GM21825 (cell line): ENCODE data around the gene REELD1.

Source experiments
- ATAC-seq: cut with Tn5 transposase; IDR thresholded peaks from one replicate; pipeline ENCODE4 v1.9.1; 2021; ENCODE audit warnings: mild to moderate bottlenecking, moderate library complexity; ENCODE audit not compliant: unreplicated experiment

Gene REELD1

DNA sequence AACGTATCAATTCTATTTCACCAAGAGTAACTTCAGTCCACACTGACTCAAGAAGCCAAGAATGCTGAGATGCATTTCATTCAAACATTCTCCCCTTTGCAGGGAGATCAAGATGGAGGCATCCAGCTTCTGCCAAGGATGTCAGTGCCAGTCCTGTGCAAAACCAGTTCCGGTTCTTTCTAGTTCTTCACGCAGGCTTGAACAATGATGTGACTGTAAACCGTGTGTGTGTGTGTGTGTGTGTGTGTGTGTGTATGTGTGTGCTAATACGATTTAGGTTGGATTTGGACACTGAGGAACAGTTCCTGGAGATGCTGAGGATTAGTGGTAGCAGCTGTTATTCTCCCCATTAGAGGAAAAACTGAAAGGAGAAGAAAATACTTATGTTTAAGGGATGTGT lies at the start of gene REELD1:
Gene REELD1, plus strand, starts transcription at position 301 of the 400 bp plus-strand sequence. CDS start 2,415 bp downstream, outside the sequence.
- ATAC-seq, result no peak

DNA sequence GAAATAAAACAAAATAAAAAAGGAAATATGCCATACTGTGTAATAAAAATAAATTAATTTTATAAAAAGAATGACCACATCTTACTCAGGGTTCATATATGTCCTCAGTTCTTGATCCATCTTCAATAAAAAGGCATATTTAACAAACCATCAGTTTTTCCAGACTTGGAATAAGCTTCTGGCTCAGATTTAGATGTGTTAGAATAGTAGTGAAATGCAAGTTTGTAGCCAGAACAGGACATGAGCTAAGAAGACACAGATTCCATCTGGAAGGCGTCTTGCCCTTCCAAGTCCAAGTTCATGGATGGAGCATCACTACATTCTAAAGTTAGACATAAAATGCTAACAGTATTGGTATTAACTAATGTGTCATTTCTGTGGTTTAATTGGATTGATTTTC lies 49.1 kb upstream of the REELD1 start:
- no peak for ATAC-seq

DNA sequence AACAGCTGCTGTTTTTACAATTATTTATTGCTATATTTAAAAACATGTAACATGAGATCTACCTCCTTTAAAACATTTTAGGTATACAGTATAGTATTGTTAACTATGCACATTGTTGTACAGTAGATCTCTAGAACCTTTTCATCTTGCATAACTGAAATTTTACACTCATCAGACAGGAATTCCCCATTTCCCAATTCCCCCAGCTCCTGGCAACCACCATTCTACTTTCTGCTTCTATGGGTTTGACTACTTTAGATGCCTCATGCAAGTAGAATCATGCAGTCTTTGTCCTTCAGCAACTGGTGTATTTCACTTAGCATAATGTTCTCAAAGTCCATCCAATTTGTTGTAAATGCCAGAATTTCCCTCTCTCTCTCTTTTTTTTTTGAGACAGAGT lies 48.5 kb upstream of the REELD1 start:
- ATAC-seq, result no peak

DNA sequence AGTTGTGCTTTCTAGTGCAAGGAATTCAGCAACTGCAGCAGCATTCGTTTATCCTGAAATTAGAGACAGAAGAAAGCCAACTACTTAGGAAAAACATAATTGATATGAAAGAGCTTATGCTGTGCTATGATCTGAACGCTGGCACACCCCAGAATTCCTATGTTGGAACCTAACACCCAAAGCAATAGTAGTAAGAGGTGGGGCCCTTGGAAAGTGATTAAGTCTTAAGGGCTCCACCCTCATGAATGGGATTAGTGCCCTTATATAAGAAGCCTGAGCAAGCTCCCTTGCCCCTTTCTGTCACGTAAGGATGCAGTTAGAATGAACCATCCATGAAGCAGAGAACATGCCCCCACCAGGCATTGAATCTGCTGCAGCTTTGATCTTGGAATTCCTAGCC lies 44.2 kb upstream of the REELD1 start:
- ATAC-seq, result no peak

DNA sequence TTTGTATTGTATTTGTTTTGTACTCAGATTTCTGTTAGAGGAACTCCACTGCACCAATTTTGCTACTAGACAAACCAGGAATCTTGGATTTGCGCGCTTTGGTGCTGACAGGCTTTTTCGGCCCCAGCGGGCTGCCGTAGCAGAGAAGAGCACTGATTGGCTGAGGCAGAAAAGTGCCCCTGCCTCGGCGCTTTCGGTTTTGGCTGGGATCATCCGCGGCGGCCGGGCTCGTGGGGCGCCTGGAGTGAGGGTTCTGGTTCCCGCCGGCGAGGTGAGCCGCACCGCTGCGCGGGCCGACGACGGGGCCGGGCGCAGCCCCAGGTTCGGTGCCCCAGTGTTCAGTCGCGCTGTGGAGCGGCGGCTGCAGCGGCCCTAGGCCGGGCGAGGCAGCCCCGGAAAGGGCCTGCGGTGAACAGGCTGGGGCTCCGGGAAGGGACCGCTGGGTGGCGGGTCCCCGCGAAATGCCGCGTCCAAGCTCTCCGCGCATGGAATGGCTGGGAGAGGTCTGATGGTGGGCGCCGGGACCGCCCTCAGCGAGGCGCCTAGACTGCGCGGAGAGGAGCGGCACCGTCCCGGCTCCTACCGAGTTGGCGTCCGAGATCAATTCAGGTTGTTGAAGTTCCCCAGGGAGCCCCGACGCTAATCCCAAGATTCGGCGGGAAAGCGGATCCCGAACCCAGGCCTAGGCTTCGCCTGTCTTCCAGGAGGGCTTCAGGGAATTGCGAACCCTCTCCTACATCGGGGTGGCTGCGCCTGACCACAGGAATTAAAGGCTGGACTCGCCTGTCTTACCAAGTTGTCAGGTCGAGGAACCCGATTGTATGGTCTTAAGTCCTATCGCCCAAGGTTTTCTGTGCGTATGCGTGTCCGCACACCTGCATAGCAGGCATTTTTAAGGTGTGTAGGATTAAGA lies 38.5 kb upstream of the REELD1 start, which contains the start of gene LSM6:
Gene LSM6, plus strand, starts transcription at position 178 of the 913 bp plus-strand sequence. CDS start 7,204 bp downstream, outside the sequence.
- ATAC-seq, result peak; percentile 88

DNA sequence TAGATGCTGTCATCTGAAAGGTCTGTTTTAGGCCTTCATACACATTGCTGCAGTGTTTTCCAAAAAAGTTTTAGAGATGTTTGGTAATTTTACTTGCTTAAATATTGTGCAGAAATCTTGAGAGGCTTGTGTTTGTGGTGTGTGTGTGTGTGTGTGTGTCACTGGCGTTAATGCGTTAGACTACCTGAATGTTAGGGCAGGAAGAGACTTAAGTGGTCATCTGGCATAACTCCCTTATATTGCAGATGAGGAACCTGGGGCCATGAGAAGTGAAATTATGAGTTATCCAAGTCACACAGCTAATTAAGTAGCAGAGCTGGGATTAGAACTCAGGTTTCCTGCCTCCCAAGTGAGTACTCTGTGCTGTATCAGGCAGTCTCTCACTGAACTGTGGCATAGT lies 37.4 kb upstream of the REELD1 start:
- no peak for ATAC-seq

DNA sequence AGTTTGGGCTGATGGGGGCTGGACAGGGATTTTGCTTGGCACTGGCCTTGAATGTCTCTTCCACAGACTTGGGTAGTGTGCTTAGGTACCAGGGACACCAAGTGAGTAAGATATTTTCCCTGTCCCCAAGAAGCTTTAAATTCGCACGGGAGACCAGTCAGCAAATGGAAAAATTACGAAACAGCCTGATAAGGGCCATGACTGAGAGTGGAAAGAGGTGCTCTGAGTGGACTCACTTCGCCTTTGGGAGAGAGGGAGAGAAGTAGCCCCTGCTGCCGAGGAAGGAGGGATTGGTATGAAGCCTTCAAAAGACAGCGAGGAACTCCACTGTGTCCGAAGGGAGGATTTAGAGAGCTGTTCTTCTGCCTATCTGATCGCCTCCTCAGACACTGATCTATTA lies 36.2 kb upstream of the REELD1 start:
- no peak for ATAC-seq

DNA sequence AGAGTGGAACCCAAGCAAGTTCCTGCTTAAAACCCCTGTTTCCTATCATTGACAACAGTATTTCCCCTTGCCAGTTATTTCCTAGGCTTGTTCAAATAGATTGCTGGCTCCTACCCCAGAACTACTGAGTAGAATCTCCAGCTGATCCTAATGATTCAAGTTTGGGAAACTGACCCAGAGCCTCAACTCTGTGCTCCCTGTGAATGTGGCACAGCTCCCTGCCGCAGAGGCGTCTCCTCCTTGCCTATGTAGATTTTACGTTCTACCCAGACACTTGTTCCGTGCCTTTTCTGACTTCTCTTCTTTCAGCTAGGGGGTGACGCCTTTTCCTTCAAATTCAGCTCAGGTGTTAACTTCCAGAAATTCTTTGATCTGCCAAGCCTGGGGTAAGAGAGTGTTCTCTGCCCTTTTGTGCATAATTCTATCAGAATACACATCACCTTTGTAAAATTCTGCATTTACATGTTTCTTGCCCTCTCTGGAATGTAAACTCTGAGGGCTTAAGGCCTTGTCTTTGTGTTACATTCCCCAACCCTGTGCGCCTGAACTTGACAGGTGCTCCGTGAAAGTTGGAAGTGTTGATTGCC lies 34.5 kb upstream of the REELD1 start:
- no peak for ATAC-seq

DNA sequence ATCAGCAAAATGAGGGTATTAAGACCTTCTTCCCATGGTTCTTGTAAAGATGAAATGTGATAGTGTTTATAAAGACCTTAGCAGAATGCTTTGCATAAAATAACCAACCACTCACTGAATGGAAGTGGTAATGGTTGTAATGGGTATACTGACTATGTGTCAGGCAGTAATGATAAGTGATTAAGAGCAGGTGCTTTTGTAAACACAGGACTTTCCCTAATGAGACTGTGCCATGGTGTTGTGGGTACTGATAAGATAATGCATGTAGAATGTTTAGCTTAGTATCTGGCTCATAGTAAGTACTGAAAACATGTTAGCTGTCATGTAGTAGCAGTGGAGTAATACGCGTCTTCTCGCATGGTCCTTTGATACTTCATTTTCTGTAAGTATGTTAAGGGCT lies 31.9 kb upstream of the REELD1 start:
- no peak for ATAC-seq

DNA sequence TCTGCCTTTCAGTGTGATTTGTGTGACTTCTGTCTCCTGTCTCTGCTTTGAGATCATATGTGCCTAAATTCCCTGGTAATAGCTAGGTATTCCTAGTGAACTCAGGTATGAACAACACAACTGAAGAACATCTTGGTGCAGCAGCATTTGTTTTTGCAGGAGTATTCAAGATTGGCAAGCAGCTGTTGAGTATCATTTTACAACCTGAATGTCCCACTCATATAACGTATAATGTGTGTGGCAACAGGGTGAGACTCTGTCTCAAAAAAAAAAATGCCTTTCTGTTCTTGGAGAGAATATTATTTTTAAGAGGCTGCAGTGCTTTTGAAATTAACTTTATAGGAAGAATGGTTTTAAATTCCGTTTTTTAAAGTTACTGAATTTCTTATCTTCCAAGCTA lies 31.1 kb upstream of the REELD1 start:
- no peak for ATAC-seq

DNA sequence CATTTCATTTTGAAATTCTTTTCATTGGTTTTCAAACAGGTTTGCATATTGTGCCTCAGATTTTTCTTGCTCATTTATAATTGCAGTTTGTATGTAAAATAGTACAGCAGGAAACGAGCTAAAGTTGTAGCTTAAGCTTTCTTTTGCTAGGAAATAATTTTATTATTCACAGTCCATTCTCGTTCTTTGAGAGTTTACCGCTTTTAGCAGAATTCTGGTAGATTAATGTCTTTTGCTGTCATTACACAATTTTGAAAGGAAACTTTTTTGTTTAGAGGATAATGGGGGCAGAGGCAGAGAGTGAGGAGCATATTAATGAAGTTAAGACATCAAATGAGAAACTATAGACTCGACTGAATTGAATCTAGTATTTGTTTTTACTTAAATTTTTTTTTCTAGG lies 28.3 kb upstream of the REELD1 start:
- ATAC-seq, result no peak

DNA sequence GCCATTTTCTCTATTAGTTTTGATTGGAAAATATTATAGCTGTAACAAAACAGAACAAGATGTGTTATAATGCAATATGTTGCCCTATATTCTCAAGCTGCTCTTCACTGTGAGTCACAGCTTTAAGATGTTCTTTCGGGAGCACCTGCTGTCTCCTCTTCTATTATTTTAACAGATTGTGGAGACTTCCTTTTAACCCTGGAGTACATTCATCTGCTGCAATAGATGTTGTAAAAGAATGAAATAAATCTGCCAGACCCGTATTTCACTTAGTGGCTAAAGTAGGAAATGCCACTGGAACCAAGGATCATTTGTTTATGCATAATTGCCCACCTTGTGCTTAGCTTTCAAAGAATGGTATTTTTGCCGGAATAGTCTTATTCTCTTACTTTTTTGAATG lies 27.7 kb upstream of the REELD1 start:
- ATAC-seq, result no peak

DNA sequence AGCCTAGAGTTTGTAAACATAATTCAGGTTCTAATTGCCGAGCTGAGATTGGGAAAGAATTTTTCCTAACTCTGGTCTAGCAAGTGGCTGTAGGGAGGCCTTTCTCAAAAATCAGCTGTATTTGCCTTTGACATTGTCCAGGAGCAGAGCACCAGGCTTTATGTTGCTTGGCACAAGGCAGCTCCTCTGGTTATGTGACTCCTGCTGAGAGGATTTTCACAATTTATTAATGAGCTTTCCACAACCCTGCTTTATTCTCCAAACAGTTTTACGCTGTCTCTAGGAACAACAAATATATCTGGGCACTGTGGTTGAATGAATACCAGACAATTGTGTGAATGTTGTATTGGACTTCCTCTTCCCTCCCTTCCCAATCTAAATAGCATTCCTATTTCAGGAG lies 23.9 kb upstream of the REELD1 start:
- ATAC-seq, result no peak

DNA sequence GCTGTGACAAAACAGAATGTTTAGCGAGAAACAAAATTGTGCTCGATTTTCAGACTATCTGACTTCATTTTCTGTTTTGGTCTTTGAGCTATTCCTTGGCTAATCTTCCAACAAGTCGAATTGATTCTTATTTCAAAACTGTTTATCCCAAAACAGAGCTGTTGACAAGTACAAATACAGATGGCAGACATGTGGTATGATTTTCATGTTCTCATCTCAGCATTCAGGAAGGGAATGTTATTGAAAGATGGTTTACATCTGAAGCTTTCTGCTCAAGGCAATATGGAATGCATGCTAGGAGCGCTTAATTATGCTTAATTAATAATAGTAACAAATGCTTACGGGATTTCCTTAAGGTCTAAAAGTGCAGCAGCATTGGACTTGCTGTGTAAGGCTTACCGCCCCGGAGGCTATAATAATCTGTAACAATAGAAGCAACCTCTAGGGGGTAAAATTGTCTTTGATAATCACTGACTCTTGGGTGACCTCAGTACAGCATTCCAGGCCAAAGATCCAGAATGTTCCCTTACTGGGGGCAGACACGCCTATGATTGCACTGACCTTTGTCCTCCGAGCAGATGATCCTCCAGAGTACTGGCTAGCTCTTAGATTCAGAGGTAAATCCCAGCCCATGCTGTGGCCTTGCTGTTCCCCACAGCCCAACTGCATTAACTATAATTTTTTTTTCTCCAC lies 22.4 kb upstream of the REELD1 start:
- no peak for ATAC-seq

DNA sequence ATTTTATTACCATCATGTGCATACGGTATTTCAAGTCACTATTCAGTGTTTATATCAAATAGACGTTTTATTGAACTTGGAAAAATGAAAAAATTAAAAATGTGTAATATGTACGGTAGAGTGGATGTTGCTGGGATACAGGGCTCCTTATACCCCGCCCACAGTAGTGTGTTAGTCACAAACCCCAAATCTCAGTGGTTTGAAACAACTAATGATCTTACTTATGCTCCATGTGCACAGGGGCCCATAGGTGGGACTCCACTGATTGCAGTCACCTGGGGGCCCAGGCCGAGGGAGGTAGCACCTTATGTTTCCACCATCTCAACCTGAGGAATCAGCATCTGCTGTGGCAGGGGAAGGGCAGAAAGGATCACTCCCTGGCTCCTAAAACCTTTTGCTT lies 20.7 kb upstream of the REELD1 start:
- no peak for ATAC-seq

DNA sequence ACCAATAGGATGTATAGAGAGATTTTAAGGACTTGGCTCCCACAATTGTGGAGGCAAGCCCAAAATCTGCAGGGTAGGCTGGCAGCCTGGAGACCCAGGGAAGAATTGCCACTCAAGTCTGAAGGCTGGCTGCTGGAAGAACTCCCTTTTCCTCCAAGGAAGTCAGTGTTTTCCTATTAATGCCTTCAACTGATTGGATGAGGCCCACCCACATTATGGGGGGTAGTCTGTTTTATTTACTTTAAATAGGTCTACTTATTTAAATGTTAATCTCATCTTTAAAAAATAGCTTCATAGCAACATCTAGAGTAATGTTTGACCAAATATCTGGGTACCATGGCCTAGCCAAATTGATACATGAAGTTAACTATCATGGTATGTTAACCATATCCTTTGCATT lies 20.1 kb upstream of the REELD1 start:
- ATAC-seq, result no peak

DNA sequence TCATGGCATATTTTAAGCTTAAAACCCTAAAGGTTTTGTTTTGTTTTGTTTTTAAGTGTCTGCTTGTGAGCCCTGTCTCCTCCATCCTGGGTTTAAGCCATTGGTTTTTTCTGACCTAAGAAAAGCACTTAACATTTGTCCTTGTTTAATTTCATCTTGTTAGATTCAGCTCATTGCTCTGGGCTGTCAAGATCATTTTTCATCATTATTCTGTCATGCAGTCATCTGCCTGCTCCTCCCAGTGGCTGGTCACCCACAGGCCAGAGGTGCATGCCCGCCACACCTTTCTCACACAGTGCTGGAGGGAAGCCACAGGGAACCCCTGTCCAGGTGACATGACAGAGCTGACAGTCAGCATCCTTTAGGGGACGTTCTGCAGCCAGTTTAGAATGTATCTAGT lies 11.7 kb upstream of the REELD1 start:
- ATAC-seq, result no peak

DNA sequence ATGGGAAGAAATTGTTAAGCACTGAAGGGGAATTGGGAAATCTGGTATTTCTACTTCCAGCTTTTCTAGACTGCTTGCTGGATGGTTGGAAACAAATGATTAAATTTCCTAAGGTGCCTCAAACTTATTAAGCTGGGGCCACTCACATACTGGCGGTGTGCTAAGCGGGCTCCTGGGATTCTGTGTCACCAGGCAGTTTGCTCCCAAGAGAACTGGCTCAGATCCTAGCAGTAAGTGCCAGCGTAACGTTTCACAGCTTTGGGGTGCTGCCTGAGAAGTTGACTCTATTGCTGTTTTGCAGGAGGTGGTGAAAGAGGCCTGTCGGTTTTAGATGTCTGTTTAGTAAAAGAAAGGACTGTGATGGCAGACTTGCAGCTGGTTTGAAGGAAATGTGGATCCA lies 6.9 kb upstream of the REELD1 start:
- no peak for ATAC-seq

DNA sequence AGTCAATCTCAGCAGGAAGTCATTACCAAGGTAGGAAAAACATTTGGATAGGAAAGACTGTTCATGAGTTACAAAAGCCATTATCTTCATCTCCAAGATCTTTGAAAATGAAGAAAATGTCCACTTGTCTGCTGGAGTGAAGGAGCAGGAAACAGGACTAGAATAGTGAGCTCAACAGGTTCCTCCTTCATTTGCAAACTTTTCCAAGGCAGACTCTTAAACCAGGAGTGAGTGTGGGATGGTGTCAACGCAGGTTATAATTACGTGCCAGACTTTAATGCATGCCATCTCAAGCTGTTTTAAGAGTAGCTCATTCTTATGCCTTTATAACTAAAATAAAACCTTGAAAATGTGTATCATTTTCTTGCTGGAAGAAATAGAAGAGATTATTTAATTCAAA lies 3.4 kb upstream of the REELD1 start:
- no peak for ATAC-seq

DNA sequence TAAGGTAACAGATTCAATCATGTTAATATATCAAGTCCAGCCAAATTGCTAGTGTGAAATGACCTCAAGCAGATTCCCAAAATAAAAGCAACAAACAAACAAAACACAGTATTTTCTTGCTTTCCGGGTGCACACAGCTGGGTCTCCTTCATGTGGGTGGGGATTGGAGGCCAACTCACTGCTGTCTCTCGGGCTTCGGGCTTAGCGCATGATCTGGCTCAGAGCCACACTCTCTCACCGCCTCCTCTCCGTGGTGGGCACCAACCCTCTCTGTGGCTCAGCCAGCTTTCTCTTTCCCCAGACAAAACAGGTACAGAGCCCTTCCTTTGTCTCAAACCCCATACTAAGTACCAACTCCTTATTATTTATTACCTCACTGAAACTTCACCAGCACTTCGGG lies 2.9 kb upstream of the REELD1 start:
- ATAC-seq, result no peak

DNA sequence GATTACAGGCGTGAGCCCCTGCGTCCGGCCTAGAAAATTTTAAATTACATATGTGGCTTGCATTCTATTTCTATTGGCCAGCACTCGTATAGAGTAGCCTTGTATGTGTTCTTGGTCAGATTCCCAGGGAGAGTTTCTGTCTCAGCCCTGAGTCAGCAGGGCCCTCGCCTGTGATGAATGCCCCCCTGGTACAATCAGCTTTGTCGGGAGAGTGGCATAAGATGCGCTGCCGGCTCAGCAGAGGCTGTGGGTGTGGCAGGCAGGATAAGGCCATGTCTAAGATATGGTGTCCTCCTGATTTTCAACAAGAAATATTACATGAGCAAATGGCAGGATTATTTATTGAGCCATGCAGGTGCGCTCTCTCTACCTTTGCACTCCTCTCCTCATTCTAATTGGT lies 1.6 kb upstream of the REELD1 start:
- ATAC-seq, result no peak

DNA sequence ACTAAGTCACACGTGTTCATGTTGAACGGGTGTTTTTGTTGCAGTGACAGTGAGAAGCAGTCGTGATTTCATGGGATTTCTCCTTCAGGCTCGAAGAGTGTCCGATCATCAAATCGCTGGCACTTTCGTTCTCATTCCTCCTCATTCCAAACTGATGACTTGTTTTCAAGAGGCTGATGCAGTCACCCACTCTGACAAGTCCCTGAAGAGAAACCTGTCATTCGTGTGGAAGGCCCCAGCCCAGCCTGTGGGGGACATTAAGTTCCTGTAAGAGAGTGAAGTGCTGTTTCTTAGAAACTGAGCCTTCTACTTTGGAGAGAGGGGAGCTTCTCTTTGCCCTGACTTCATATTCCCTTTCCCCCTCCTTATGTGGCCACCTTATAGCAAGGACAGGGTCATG lies 8.0 kb downstream of the REELD1 start:
- no peak for ATAC-seq
